Right lung (tissue), 5 donors: ENCODE data around the gene C8G. TPM values are rescaled to one million over a fixed set of nuclear protein-coding genes. Genes with fewer than 3 reads are reported as not detected.

ENCODE experiments used
- DNase-seq, 2 donors: peaks; one replicate each; pipeline ENCODE4 v3.0.0-alpha.2; 2013
- polyA plus RNA-seq, 5 donors: library from polyadenylated mRNA; unstranded; fragments of 120-200 nt; gene quantifications; one replicate each; pipeline versions ENCODE4 v1.2.1 to v1.2.3, GENCODE V29; 2013; ENCODE audit warnings: inconsistent platforms in 1 of 5, low replicate concordance in 1 of 5; ENCODE audit not compliant: insufficient read length in 5 of 5, insufficient read depth in 1 of 5

Gene C8G
- polyA plus RNA-seq, 5 donors = 0.33 to 0.78 (median 0.41) TPM; not detected in 1

GRCh38 chr9:136968333-136969127 lies 23.5 kb downstream of the C8G start:
- no peak for DNase-seq

GRCh38 chr9:136969150-136969549 lies 24.1 kb downstream of the C8G start:
- no peak for DNase-seq

- DNase-seq = no peak
Observed at GRCh38 chr9:136969774-136970173, 24.7 kb downstream of the C8G start.

- DNase-seq = no peak
Observed at GRCh38 chr9:136970361-136970760, 25.3 kb downstream of the C8G start.

- no peak for DNase-seq
Observed at GRCh38 chr9:136971746-136972145, 26.7 kb downstream of the C8G start.

- DNase-seq = no peak
Observed at GRCh38 chr9:136972335-136972734, 27.3 kb downstream of the C8G start.

- DNase-seq = no peak
Observed at GRCh38 chr9:136972743-136973142, 27.7 kb downstream of the C8G start.

GRCh38 chr9:136973618-136974617 lies 28.9 kb downstream of the C8G start:
- DNase-seq = no peak

- DNase-seq = no peak
Observed at GRCh38 chr9:136974817-136975535, 29.9 kb downstream of the C8G start.

GRCh38 chr9:136975644-136976043 lies 30.6 kb downstream of the C8G start:
- DNase-seq = no peak

GRCh38 chr9:136977223-136977622 lies 32.2 kb downstream of the C8G start, which contains the start of gene PTGDS:
PTGDS (plus strand) TSS chr9:136977504; CDS start chr9:136977579, 75 bp downstream.
- DNase-seq = peak; percentile 70 to 74

- DNase-seq = no peak
Observed at GRCh38 chr9:136977649-136978072, 32.6 kb downstream of the C8G start.

GRCh38 chr9:136978073-136978864 lies 33.2 kb downstream of the C8G start:
- peak; percentile 65 to 67 for DNase-seq

- no peak for DNase-seq
Observed at GRCh38 chr9:136978865-136979544, 34.0 kb downstream of the C8G start.

- no peak for DNase-seq
Observed at GRCh38 chr9:136979769-136980587, 34.9 kb downstream of the C8G start.

GRCh38 chr9:136980669-136981478 lies 35.8 kb downstream of the C8G start:
- DNase-seq = no peak

- peak in 1 of 2 donors; percentile 29 for DNase-seq
Observed at GRCh38 chr9:136981588-136982231, 36.7 kb downstream of the C8G start.
